GM18870 (cell line): ENCODE results near the gene CACNA1C.

Experiments
- ATAC-seq: cut with Tn5 transposase; IDR thresholded peaks from one replicate; pipeline ENCODE4 v1.9.1; 2021; ENCODE audit warnings: moderate library complexity; ENCODE audit not compliant: unreplicated experiment

Gene CACNA1C

GRCh38 chr12:2535583-2536204, 482.9 kb downstream of the CACNA1C start:
- ATAC-seq, result no peak

GRCh38 chr12:2536724-2537123, 483.9 kb downstream of the CACNA1C start:
- no peak for ATAC-seq

GRCh38 chr12:2537868-2538541, 485.2 kb downstream of the CACNA1C start:
- no peak for ATAC-seq

- no peak for ATAC-seq
Observed at GRCh38 chr12:2539938-2540337, 487.2 kb downstream of the CACNA1C start.

- no peak for ATAC-seq
Observed at GRCh38 chr12:2540535-2540941, 487.8 kb downstream of the CACNA1C start.

GRCh38 chr12:2541631-2542204, 488.9 kb downstream of the CACNA1C start:
- ATAC-seq, result no peak

GRCh38 chr12:2543801-2544200, 491.0 kb downstream of the CACNA1C start:
- ATAC-seq, result no peak

- ATAC-seq, result no peak
Observed at GRCh38 chr12:2544230-2544629, 491.4 kb downstream of the CACNA1C start.

GRCh38 chr12:2547273-2548044, 494.7 kb downstream of the CACNA1C start:
- ATAC-seq, result no peak

- ATAC-seq, result no peak
Observed at GRCh38 chr12:2548081-2548480, 495.3 kb downstream of the CACNA1C start.

- ATAC-seq, result no peak
Observed at GRCh38 chr12:2550561-2551411, 498.0 kb downstream of the CACNA1C start.

GRCh38 chr12:2551412-2551900, 498.7 kb downstream of the CACNA1C start:
- no peak for ATAC-seq

GRCh38 chr12:2552000-2552756, 499.4 kb downstream of the CACNA1C start:
- no peak for ATAC-seq

GRCh38 chr12:2553388-2554126, 500.8 kb downstream of the CACNA1C start:
- no peak for ATAC-seq

GRCh38 chr12:2555487-2556082, 502.8 kb downstream of the CACNA1C start:
- ATAC-seq, result no peak

- no peak for ATAC-seq
Observed at GRCh38 chr12:2557597-2557996, 504.8 kb downstream of the CACNA1C start.

- no peak for ATAC-seq
Observed at GRCh38 chr12:2559931-2560330, 507.1 kb downstream of the CACNA1C start.

- ATAC-seq, result no peak
Observed at GRCh38 chr12:2560356-2560755, 507.6 kb downstream of the CACNA1C start.

GRCh38 chr12:2561367-2561766, 508.6 kb downstream of the CACNA1C start:
- ATAC-seq, result no peak
